ENCODE results near the gene AGBL3. TPM values are rescaled to one million over a fixed set of nuclear protein-coding genes. Genes with fewer than 3 reads are reported as not detected.
A peak's percentile ranks its signal among the peaks of the same experiment; 100 is the strongest.
"Not testable (repeated sequence)": the region's sequence is repeated elsewhere in the genome, so short reads cannot be mapped to it uniquely, and the experiment has no call there.

The AGBL3 gene
- total RNA-seq, 2 experiments from 2014 or later, result 4.5 to 6.7 TPM

DNA sequence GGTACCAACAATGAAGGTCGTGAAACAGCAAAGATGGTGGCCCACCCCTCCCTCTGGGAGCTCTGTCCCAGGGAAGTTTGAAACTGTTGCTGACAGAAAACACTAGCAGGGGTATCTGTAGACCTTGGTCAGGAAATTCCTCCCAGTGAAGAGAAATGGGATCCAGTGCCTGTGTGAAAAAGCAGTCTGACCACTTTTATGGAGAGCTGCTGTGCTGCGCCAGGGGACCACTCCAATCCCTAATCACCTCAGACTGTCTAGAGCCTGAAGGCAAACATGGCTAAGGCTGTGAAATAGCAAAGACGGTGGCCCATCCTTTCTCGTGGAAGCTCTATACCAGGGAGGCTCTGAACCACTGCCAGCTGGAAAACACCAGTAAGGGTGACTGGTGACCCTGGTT lies 123.3 kb downstream of the AGBL3 start:
- H3K4me3 Mint-ChIP-seq, result no peak overlapping the region
- no peaks in the 10 kb centered on the region for H3K27me3 Mint-ChIP-seq
- ATAC-seq (ENCODE audit: low read depth) (no peak), DNase-seq (no peak)
- H3K27ac Mint-ChIP-seq, result no peak overlapping the region
- POLR2A ChIA-PET, result no interaction called here
- peaks cover 5% of the 10 kb centered on the region for H3K9me3 Mint-ChIP-seq
- no peaks in the 10 kb centered on the region for H3K4me1 Mint-ChIP-seq
- peaks cover 2% of the 10 kb centered on the region for H3K36me3 Mint-ChIP-seq

DNA sequence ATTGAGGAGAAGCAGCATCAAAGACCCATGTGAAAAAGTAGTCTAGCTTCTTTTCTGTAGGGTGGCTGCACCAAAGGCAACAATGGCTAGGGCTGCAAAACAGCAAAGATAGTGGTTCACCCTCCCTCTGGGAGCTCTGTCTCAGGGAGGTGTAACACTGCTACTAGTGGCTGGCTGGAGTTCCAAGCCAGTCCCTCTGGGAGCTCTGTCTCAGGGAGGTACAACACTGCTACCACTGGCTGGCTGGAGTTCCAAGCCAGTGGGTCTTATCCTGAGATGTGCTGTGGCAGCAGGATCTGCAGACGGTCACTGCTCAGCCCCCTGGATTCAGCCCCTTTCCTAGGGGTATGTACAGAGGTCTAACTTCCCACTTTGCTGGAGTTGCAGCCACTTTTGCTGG lies 123.7 kb downstream of the AGBL3 start:
- H3K9me3 Mint-ChIP-seq, result peaks cover 6% of the 10 kb centered on the region
- no peak overlapping the region for H3K27ac Mint-ChIP-seq
- POLR2A ChIA-PET, result no interaction called here

DNA sequence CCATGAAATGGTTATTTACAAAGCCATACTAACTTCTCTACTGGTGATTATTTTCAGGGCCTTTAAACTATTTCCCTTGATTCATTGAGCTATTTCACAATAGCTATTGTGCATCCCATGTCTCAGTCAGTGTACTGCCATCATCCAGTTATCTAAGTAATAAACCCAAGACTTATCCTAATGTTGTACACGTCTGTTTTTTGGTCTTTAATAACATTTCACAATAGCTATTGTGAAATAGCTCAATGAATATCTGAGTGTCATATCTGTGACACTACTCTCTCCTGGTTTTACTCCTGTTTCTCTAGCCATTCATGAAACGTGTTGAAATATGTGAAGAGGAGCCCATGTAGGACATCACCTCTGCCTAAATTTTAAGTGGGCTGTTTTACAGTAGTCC lies 125.1 kb downstream of the AGBL3 start:
- H3K9me3 Mint-ChIP-seq, result peaks cover 6% of the 10 kb centered on the region
- peaks cover 2% of the 10 kb centered on the region for H3K36me3 Mint-ChIP-seq
- no peak overlapping the region for H3K4me3 Mint-ChIP-seq
- DNase-seq (no peak), ATAC-seq (ENCODE audit: low read depth) (no peak)
- POLR2A ChIA-PET, result no interaction called here
- no peak overlapping the region for H3K27ac Mint-ChIP-seq
- no peaks in the 10 kb centered on the region for H3K27me3 Mint-ChIP-seq
- no peaks in the 10 kb centered on the region for H3K4me1 Mint-ChIP-seq

More for the DNA sequence above, 123.7 kb downstream of the AGBL3 start:
- H3K27me3 Mint-ChIP-seq, result no peaks in the 10 kb centered on the region
- peaks cover 2% of the 10 kb centered on the region for H3K36me3 Mint-ChIP-seq
- ATAC-seq (ENCODE audit: low read depth) (no peak), DNase-seq (no peak)
- H3K4me1 Mint-ChIP-seq, result no peaks in the 10 kb centered on the region
- no peak overlapping the region for H3K4me3 Mint-ChIP-seq

DNA sequence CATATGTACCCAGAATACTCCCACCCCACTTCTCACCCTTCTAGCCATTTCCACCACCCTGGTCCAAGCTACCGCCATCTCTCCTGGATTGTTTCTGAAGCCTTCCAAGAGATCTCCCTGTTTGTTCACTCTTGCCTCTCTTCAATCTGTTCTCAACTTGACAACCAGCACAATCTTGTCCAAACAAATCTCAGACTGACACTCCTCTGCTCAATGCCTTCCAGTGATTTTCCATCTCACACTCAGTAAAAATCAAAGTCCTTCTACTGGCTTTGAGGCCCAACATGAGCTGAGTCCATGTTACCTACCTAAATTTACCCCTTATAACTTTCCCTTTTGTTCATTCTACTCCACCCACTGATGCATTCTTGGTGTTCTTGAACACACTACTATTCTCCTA lies 128.3 kb downstream of the AGBL3 start:
- ATAC-seq (ENCODE audit: low read depth), result no peak
- DNase-seq, result no peak
- no peak overlapping the region for H3K27ac Mint-ChIP-seq
- H3K27me3 Mint-ChIP-seq, result no peaks in the 10 kb centered on the region
- H3K9me3 Mint-ChIP-seq, result peaks cover 9% of the 10 kb centered on the region
- no peaks in the 10 kb centered on the region for H3K36me3 Mint-ChIP-seq
- no peaks in the 10 kb centered on the region for H3K4me1 Mint-ChIP-seq
- POLR2A ChIA-PET, result no interaction called here
- no peak overlapping the region for H3K4me3 Mint-ChIP-seq

DNA sequence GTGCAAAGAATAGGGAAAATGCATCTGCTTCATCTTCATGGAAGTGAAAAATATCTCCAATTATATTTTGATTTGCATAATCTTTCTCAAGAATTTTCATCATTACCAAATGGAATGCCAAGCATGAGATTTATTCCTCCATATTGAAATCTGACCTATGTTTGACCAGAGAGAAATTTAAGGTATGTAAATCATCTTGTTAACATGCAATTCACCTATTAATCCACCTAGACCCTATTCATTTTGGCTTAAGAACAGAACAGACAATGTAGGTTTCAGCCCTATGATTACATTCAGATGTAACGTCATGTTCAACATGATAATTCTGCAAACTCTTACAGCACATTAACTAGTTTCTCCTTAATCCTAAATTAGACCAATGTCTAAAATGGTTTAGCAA lies 130.8 kb downstream of the AGBL3 start:
- Mint-ChIP-seq H3K4me3 (no peak overlapping the region), H3K4me1 (no peaks in the 10 kb centered on the region), H3K27me3 (no peaks in the 10 kb centered on the region), H3K27ac (no peak overlapping the region), H3K9me3 (peaks cover 13% of the 10 kb centered on the region), H3K36me3 (no peaks in the 10 kb centered on the region)
- no peak for DNase-seq
- ATAC-seq (ENCODE audit: low read depth), result no peak
- POLR2A ChIA-PET, result no interaction called here

DNA sequence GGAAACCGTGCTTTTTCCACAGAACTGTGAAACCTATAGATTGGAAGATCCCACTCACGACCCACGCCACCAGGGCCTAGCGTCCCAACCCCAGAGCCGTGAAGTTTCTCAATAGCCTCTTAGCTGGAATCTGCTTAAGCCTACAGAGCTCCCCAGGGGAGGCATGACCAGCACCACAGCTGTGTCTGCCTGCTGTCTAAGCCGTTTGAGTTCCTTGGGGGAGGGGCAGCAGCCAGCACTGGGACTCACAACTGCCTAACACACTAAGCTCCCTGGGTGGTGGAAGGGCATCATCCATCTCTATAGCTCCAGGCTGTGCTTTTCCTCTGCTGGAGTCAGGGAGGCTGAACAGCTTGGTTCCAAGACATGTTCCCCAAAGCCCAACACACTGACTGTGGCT lies 135.6 kb downstream of the AGBL3 start:
- peaks cover 5% of the 10 kb centered on the region for H3K36me3 Mint-ChIP-seq
- ATAC-seq (ENCODE audit: low read depth) (no peak), DNase-seq (no peak)
- no peak overlapping the region for H3K4me3 Mint-ChIP-seq
- POLR2A ChIA-PET, result no interaction called here
- H3K27ac Mint-ChIP-seq, result no peak overlapping the region
- H3K4me1 Mint-ChIP-seq, result no peaks in the 10 kb centered on the region
- H3K27me3 Mint-ChIP-seq, result no peaks in the 10 kb centered on the region
- H3K9me3 Mint-ChIP-seq, result peaks cover 16% of the 10 kb centered on the region

DNA sequence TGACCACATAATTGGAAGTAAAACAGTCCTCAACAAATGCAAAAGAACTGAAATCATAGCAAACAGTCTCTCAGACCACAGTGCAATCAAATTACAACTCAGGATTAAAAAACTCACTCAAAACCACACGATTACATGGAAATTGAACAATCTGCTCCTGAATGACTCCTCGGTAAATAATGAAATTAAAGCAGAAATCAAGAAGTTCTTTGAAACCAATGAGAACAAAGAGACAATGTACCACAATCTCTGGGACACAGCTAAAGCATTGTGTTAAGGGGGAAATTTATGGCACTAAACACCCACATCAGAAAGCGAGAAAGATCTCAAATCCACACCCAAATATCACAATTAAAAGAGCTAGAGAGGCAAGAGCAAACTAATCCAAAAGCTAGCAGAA lies 138.3 kb downstream of the AGBL3 start:
- H3K4me3 Mint-ChIP-seq; ATAC-seq (ENCODE audit: low read depth); DNase-seq; H3K27ac Mint-ChIP-seq; H3K36me3 Mint-ChIP-seq; H3K4me1 Mint-ChIP-seq; POLR2A ChIA-PET; H3K27me3 Mint-ChIP-seq: not testable (repeated sequence)
- H3K9me3 Mint-ChIP-seq, result peaks cover 18% of the 10 kb centered on the region

DNA sequence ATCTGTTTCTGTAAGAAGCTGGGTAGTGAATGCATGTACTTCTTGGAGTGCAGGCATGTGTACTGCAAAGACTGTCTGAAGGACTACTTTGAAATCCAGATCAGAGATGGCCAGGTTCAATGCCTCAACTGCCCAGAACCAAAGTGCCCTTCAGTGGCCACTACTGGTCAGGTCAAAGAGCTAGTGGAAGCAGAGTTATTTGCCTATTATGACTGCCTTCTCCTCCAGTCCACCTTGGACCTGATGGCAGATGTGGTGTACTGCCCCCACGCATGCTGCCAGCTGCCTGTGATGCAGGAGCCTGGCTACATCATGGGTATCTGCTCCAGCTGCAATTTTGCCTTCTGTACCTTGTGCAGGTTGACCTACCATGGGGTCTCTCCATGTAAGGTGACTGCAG lies 142.6 kb downstream of the AGBL3 start:
- H3K36me3 Mint-ChIP-seq, result peaks cover 7% of the 10 kb centered on the region
- H3K4me1 Mint-ChIP-seq, result no peaks in the 10 kb centered on the region
- H3K9me3 Mint-ChIP-seq, result peaks cover 26% of the 10 kb centered on the region

DNA sequence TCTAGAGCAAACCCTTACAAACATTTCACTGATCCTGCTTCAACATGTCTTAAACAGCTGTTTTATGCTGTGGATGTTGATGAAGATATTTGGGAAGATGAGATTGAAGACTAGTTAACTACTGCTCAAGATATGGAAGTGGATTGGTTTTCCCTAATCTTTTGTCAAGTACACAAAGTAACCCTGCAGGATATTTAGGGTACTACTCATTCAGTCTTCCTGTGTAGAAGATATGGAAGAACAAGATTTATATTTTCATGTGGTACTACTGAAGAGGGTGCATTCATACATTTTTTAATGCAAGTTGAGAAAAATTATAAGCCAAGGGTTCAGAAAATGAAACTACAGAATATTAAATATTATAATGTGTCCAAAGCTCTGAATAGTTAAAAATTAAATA lies 143.3 kb downstream of the AGBL3 start:
- H3K4me3 Mint-ChIP-seq, result no peak overlapping the region
- no peaks in the 10 kb centered on the region for H3K27me3 Mint-ChIP-seq
- POLR2A ChIA-PET, result no interaction called here
- peaks cover 7% of the 10 kb centered on the region for H3K36me3 Mint-ChIP-seq
- H3K27ac Mint-ChIP-seq, result no peak overlapping the region
- no peak for DNase-seq
- H3K4me1 Mint-ChIP-seq, result no peaks in the 10 kb centered on the region
- H3K9me3 Mint-ChIP-seq, result peaks cover 25% of the 10 kb centered on the region
- no peak for ATAC-seq (ENCODE audit: low read depth)

More for the DNA sequence above, 142.6 kb downstream of the AGBL3 start:
- ATAC-seq (ENCODE audit: low read depth) (no peak), DNase-seq (no peak)
- Mint-ChIP-seq H3K27ac (no peak overlapping the region), H3K4me3 (no peak overlapping the region), H3K27me3 (no peaks in the 10 kb centered on the region)
- POLR2A ChIA-PET, result no interaction called here

DNA sequence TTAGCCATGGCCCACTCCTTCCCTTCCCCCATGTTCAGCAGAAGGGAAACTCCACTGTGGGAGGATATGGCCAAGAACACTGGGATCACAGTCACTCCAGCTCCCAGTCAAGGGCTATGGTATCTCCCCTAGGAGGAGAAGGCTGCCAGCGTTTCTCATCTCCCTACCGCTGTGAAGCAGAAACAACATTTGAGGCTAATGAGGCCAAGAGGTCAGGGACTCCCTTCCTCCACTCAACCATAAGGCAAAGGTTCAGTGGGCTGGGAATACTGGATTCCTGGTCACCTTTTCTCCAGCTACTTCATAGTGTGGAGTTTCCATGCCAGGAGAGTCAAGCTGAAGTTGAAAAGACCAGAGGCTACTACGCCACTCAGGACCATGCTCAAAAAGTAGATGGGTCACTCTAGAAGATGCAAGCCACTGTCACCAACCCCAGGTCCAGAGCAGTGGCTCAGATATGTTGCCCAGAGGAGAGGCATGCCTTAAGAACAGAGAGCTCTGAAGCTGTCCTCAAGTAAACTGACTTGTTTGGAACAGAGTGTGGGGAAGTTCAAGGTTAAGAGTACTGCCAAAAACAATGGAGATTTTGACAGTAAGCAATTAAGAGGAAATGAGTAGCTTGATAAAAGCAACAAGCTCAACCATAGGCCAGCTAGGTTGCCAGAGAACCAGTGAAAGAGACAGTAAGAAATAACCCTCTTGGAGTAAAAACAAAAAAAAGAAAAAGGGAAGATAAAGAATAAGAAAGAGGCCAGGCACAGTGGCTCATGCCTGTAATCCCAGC lies 157.8 kb downstream of the AGBL3 start:
- Mint-ChIP-seq H3K4me1 (peaks cover 18% of the 10 kb centered on the region), H3K27me3 (no peaks in the 10 kb centered on the region), H3K4me3 (no peak overlapping the region), H3K9me3 (peaks cover 9% of the 10 kb centered on the region), H3K27ac (no peak overlapping the region), H3K36me3 (peaks cover 17% of the 10 kb centered on the region)
- no peak for DNase-seq
- POLR2A ChIA-PET, result no interaction called here
- no peak for ATAC-seq (ENCODE audit: low read depth)

DNA sequence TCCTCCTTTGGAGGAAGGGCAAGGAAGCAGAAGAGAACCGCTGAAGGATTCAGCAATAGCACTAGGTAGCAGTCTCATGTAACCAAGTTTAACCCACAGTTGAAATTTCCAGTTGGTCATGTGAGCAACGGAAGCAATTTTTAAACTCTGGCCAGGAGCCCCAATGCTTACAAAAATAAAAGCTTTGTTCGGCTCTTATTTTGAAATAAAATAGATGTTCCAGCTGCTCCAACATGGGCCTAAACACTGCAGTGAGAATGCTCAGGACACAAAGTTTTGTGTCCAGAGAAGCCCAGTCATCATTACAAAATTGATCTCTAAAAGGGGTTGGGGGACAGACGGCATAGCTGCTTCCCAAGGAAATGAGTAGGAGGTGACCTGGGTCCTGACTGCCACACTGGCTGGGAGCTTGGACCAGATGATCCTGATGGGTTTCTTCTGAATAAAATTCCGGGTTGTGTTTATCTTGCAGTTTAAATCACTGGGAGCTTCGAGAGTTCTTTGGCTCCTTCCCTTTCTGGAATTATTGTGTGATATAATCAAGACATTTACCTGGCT lies 161.1 kb downstream of the AGBL3 start:
- Mint-ChIP-seq H3K27me3 (no peaks in the 10 kb centered on the region), H3K4me3 (peak overlapping the region; percentile 88), H3K27ac (peak overlapping the region; percentile 97), H3K36me3 (peaks cover 15% of the 10 kb centered on the region), H3K4me1 (peaks cover 38% of the 10 kb centered on the region), H3K9me3 (no peaks in the 10 kb centered on the region)
- POLR2A ChIA-PET, result interaction anchor here (1.3 to 3.8 kb wide), 11 partner anchors 10 to 501 kb away, joined by 3 to 49 read pairs (median 13); partner anchors contain the start of genes AGBL3, BPGM, CYREN and WDR91
- ATAC-seq (ENCODE audit: low read depth) (peak; percentile 37), DNase-seq (no peak)

DNA sequence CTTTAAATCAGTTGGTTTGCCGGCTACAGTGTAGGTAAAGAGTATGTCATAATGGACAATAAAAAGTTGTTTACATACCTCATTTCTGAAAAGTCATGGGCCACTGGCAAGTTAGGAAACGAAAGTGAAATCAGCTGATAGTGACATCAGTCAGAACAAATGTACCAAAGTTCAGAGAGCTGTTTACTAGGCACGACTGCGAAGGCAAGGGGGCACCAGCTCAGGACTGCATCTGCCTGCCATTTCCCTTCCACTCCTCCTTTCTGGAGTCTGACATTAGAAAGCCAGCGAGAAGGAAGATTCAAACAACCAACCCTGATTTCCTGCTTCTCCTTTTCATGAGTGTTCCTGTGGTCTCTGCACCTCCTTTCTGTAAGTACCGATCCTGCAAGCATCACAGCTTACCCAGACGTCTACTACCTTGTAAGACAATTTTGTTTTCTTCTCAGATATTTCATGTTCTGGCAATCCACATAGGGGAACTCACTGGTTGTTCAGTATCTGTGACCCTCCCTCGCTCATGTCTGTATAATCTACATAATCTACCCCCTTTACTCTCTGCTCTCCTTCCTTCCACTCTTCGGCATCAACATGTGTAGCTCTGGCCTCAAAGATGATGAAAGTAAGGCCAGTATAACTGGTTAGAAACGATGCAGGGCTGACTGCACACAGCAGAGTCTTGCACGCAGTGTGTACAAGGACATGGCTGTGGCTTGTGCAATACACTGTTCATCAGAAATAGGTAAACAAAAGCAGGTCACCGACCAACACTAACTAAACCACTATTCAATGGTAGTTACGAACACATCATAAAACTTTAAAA lies 161.8 kb downstream of the AGBL3 start, which contains the start of gene TMEM140:
TMEM140 (plus strand) TSS at position 174 of the 823 bp plus-strand sequence. CDS start 16,370 bp downstream, outside the sequence.
- POLR2A ChIA-PET, result interaction anchor here (1.3 to 3.8 kb wide), 11 partner anchors 9 to 502 kb away, joined by 3 to 49 read pairs (median 13); partner anchors contain the start of genes AGBL3, BPGM, CYREN and WDR91
- Mint-ChIP-seq H3K36me3 (peaks cover 21% of the 10 kb centered on the region), H3K4me1 (peaks cover 38% of the 10 kb centered on the region), H3K9me3 (peaks cover 3% of the 10 kb centered on the region), H3K4me3 (peak within 1 kb of the TSS; percentile 88), H3K27me3 (no peaks in the 10 kb centered on the region), H3K27ac (peak within 1 kb of the TSS; percentile 97)
- peak; percentile 79 for ATAC-seq (ENCODE audit: low read depth)
- DNase-seq, result peak; percentile 63

DNA sequence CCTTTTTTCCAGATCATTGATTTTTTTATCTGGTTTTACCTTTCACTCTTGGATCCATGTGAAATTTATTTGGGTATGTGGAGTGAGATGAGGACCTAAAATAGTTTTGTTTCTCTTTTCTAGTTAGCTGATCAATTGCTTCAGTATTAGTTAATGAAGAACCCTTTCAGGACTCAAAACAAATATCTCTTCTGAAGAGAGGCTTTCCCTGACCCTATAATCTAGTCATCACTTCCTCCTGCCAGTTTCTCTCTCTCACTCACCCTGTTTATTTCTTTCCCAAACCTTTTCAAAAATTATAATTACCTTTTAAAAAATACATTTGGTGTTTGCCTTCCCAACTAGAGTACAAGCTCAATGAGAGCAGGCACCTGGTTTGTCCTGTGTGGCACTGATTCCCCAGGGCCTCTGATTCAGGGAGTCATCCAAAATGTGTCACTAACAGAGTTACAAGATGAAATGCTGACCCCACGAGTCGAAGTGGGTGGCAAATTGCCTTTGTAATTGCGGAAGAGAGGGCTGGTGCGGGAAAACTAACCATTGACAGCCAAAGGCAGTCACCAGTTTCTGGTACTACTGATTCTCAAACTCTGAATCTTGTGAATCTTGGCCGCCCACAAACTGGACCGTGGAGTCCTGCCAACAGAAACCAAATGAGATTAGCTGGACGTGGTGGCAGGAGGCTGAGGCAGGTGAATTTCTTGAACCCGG lies 163.9 kb downstream of the AGBL3 start:
- no peak for DNase-seq
- POLR2A ChIA-PET, result interaction anchor here (3.0 kb wide), 1 partner anchor 504 kb away, joined by 11 read pairs; the partner anchor contains the start of gene BPGM
- no peak for ATAC-seq (ENCODE audit: low read depth)
- H3K9me3 Mint-ChIP-seq, result peaks cover 14% of the 10 kb centered on the region
- peaks cover 40% of the 10 kb centered on the region for H3K36me3 Mint-ChIP-seq
- H3K4me3 Mint-ChIP-seq, result peak overlapping the region; percentile 88
- peaks cover 37% of the 10 kb centered on the region for H3K4me1 Mint-ChIP-seq
- no peaks in the 10 kb centered on the region for H3K27me3 Mint-ChIP-seq
- H3K27ac Mint-ChIP-seq, result peak overlapping the region; percentile 97
